GM04503 (cell line): Measurements from ENCODE around the gene CDC42EP4.

Experiments used
- DNase-seq: peaks from one replicate; pipeline ENCODE4 v3.0.0-alpha.2; 2012; ENCODE audit warnings: low read depth

Gene CDC42EP4

DNA sequence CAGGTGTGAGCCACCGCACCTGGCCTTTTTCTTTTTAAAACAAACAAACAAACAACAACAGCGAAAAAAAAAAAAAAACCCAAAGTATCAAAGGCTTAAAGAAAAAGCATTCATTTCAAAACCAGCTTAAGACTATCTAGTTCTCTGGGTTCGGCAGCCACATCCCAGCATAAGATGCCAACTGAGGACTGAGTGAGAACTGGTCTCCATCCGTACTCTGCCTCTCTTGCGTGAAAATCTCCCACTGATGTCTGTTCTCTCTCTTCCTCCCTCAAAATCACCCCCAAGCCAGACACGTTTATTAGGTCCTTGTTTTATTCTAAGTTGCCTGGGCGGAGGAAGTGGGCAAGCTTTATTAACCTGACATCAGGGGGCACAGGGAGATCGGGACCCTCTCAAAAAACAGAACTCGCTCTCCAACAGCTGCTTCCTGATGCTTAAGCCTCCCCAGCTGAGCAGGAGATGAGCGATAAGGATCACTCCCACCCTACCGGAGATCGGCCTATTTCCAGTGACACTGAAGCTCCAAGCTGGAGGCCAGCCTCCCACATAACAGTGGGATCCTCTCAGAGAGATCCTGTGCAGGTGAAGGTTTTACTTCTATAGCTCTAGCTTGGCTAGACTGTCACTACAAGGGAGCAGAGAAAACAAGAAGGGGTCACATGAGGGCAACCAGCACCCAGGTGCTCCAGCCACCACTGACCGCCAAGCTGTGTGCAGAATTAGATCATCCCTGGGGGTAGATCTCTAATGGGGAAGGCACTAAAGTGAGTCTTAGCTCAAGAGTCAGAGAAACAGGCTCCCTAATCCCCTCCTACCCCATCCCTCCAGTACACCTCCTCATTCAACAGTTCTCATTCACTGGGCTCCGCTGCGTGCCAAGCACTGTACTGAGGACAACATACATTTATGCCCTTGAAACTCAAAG lies 13.6 kb downstream of the CDC42EP4 start:
- DNase-seq: no peak

DNA sequence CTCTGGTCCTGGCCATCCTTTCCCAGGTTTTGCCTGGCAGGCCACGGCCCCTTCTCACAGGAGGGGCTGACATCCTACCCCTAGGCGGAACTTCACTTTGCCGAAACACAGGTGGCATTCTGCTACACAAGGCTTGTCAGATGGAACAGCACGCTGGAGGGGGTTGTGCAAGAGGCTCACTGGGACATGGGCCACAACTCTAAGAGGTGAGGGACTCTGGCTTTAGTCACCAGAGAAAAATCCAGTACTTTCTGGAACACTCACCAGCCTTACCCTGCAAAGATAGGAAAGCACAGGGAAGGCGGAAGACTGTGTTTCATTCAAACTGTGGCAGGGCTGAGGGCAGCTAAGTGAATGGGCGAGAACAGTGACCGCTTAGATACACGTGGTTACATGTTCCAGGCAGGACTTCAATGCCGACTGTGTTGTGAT lies 18.3 kb downstream of the CDC42EP4 start:
- DNase-seq: peak; percentile 67

DNA sequence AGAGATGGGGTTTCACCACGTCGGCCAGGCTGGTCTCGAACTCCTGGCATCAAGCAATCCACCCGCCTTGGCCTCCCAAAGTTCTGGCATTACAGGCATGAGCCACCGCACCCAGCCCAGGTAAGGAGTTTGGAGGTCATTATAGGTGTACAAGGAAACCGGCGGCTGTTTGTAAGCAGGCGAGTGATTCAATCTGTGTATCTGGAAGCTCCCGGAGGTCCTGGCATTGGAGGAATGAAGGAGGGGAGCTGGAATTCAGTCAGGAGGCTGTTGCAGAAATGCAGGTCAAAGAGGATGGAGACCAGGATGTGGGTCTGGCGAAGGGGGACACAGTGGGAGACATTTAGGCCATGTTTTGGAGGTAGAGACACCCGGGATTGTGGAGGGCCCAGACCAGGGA lies 18.8 kb downstream of the CDC42EP4 start:
- DNase-seq: no peak

DNA sequence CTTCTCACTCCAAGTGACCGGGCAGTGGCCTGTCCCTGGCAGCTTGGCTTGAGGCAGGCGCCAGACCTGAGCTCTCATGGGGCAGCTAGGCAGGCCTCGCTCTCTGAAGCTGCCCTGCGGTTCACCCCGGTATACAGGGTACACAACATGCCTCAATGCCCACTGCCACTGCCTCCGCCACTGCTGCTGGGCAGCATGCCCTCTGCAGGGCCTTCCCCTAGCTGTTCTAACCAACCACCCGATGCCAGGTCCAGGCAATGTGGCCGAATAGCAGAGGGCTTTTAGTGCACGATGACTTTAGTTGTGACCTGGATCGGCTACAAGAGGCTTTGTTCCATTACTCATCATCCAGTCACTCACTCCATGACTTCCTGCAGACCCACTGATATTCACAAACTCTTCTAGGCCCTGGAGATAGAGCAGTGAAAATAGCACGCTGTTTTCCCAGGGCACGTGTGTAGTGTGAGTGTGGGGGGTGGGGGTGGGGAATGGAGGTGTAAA lies 19.7 kb downstream of the CDC42EP4 start:
- no peak for DNase-seq

DNA sequence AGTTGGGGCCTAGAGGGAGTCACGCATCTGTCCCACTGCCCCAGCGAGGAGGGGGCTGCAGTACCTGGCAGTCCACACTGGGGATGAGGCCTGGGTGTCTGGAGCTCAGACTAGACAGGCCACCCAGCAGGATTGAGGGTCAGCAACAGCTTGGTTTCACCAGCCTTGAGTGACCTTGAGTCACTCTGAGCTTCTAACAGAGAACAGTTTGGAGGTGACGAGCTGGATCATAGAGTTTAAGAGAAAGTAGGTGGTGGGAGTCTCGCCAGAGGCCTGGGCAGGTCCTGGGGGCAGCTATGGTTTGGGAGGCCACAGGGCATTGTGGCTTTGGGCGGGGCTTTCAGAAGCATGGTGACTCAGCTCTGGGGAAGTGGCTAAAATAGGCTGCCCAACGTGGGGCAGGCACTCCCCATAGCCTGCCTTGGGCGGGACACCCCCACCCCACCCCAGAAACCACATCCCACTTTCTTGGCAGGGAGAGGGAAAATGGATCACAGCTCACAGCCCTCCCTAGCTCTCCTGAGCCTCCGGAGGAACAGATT lies 20.5 kb downstream of the CDC42EP4 start:
- peak; percentile 77 for DNase-seq

DNA sequence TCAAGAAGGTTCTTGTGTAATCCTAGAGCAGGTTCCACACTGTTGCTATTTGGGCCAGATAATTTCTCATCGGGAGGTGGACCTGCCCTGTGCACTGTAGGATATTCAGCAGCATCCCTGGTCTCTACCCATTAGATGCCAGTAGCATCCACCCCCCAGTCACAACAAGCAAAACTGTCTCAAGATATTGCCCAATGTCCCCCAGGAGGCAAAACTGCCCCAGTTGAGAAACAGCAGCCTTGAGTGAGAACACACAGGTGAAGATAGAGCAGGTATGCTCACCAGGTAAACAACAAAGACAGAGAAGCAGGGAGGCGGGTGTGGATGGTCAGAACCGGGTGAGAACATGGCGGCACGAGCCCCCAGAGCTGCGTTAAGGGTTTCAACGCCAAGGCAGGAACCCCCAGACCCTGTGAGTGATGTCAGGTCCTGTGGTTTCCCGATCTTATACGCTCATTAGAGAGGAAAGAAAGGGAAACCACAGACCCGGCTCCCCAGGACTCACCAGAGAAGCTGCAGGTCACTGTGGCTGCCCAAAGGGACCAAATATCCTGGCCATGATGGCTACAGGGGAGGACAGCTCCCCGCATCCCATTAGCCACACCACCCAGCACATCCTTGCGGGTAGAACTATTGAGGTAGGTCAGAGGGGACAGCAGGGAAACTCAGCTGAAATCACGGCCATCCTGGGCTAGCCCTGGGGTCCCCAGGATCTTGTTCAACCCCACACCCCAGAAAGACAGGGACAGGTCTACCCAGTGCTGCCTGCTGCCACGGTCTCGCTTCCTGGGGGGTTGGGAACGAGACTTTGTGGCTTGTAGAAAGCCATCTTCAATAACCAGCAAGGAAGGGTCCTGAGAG lies 21.2 kb downstream of the CDC42EP4 start:
- no peak for DNase-seq

DNA sequence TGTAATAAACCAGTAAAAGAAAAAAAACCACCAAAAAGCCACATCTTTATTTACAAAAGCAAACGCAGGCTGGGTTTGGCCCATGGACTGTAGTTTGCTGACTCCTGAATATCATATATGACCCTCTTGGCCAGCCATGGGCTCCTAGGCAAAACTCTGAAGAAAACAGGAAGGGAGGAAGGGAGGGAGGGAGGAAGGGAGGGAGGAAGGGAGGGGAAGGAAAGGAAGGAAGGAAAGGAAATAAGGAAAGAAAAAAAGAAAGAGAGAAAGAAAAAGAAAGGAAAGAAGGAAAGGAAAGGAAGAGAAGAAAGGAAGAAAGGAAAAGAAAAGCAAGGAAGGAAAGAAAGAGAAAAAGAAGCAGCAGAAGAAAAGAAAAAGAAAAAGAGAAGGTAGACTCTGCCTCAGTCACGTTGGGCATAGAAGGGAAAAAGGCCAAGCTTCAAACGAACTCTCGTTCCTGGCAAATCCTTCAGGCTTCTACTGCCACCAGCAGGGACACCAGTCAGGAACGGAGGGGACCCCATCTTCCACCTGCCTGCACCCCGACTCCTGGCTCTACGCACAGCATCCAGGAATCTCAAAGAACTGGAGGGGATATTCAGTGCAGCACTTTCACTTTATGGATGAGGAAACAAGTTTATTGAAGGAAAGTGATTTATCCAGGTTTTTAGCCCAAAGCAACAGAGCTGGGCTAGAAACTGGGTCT lies 22.1 kb downstream of the CDC42EP4 start:
- no peak for DNase-seq

DNA sequence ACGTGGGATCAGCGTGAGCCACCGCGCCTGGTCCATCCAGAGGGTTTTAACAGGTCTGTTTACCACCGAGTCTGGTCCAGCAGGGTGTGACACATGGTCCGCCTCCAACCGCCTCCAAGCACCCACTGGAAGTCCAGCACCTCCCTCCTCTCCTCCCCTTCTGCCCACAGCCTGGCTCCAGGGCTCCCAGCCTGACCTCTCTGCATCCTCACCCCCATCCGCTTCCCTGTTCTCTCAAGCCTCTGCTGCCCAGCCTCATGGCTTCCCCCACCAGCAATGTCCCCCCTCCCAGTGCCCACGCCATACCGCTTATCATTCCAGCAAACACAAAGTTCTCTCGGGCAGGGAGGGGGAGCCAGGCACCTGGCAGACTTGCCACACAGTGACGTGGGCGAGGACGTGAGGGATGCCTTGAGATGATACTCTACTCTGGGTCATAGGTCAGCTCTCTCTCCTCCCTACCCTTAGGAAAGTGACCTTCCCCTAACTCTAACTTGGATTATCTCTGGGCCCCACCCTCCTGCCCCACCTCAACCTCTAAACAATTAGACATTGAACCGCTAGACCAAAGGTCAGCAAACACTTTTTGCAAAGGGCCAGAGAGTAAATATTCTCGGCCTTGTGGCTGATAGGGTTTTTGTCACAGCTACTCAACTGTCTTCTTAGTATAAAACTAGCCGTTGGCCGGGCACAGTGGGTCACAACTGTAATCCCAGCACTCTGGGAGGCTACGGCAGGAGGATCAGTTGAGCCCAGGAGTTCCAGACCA lies 23.1 kb downstream of the CDC42EP4 start:
- no peak for DNase-seq

DNA sequence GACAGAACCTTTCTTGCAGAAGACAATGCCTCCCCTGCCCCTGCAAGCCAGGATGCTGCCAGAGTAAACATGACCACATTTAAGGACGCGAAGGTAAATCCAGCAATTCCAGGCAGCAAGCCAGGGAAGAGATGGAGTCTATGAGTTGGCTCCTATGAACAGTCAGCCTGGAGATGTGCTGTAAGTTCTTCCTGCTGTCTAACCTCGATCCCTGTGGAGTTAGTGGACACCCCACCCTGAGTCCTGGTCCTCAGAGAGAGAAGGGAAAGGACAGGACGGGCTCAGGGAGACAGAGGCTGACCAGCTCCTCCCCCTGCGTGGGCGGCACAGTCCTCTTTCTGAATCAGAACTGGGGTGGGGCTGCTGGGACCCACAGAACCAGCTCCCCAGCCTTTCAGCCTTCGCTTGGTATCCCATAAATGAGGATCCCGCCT lies 24.9 kb downstream of the CDC42EP4 start:
- DNase-seq: no peak

DNA sequence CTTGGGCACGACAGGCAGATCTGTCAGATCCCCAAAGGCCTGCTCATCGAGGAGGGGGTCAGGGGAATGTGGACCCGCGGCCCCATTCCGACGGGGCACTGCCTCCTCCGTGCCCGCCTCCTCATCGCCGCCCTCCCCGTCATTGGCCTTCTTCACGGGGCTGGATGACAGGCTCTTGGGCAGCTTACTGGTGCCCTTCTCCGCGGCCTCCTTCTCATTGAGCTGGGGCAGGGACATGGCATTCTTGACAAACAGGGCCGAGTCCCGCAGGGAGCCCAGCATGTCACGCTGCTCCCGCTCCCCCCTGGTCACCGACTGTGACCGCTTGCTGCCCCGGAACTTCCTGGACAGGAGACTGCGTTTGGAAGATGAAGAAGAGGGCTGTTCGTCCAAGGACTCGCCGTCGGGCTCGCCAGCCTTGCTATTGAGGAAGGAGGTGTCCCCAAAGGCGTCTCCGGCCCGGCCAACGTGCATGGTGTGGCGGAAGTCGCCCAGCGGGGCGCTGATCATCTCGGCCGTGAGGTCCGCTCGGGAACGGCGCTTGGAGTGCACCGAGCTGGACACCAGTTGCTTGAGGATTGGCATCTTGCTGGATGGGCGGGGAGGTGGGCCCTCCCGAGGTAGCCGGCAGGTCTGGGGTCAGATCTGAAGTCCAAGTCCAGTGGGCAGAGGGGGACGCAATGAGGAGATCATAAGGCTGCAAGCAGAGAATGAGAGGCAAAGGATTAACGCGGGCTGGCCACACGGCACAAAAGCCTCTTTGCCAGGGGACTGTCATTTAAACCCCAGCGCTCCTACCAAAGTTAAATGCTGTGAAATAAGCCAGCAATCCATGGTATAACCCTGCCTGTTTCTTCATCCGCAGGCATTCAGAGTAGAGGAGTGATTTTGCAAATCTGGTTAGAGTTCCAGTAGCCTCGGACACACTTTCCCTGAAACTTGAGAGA lies 25.6 kb downstream of the CDC42EP4 start:
- no peak for DNase-seq

DNA sequence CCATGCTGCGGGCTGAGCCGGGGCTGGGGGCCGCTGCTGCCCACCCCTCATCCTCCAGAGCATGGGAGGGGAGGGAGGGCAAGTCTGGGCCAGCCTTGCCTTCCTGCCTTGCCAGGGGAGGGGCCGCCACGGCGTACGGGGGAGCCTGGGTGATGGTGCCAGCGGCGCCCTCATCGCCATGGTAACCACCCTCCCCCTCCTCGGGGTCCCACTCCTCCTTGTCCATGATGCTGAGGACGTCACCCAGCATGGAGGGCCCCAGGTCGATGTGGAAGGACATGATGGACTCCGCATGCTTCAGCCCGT lies 26.2 kb downstream of the CDC42EP4 start:
- DNase-seq: no peak

DNA sequence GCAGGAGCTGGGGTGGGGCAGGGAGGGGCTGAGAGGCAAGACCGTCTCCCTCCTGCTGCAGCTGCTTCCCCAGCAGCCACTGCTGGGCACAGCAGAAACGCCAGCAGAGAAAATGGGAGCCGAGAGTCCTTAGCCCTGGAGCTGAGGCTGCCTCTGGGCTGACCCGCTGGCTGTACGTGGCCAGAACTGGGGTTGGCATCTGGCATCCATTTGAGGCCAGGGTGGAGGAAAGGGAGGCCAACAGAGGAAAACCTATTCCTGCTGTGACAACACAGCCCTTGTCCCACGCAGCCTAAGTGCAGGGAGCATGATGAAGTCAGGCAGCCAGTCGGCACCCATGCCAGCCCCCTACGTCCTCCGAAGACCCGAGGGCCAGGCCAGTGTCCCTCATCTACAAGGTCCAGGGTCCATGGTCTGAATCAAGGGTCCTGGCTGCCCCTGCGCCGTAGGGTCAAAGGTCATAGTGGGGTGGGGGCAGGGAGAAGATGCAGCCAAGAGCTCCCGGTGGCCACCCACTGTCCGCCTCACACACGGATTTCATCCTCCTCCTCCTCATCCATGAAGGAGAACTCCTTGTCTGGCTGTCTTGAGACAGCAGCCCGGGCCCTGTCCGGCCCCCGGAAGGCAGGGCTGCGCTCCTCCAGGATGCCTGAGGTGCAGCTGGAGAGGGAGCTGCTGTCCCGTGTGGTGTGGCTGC lies 26.7 kb downstream of the CDC42EP4 start:
- DNase-seq: no peak

DNA sequence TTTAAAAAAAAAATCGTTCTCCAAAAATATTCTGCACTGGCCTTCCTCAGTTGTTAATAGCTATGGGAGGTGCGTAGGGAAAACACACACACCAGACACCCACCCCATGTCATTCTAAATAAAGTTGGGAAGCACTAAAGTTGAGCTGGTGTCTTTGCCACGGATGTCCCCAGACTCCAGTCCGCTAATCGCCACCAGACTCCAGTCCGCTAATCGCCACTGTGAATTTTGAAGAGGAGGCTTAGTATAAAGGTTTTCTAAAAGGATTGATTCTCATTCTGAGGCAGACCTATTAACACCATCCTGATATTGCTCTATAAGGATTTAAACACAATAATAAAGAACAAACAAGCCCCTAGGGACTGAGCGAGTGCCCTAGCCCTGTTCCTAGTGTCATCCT lies 27.4 kb downstream of the CDC42EP4 start:
- DNase-seq: no peak

DNA sequence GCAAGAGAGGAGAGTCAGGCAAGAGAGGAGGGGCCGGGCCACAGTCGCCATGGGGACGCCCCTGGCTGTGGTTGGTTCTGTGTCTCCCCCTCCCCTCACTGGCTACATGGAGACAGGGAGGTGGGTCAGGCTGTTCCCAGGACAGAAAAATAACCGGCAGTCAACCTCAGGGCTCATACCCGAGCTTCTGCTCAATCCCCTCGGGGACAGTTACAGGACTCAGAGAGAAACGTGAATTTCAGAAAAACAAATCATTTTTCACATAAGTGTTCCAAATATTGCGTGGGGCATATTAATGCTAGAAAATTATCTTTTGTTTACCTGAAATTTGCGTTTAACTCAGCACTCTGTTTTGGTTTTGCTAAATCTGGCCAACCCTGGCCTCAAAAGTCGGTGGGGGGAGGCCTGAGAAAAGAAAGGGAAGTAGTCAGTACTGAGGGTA lies 27.9 kb downstream of the CDC42EP4 start:
- no peak for DNase-seq

DNA sequence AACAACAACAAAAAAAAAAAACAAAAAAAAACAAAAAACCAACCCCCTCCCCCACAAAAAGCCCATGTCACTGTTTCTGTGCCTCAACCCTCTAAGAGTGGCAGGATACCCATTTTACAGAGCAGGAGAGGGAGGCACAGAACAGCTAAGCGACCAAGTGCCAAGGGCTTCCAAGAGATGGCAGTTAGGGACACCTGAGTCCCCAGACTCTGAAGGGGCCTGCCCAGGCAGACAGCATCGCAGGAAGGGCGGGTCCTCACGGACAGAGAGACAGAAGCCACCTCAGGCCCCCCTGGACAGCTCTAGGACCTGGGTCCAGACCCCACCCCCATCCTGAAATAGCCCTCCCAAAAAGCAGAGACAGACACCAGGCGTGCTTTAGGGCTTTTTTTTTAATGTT lies 28.6 kb downstream of the CDC42EP4 start:
- no peak for DNase-seq

DNA sequence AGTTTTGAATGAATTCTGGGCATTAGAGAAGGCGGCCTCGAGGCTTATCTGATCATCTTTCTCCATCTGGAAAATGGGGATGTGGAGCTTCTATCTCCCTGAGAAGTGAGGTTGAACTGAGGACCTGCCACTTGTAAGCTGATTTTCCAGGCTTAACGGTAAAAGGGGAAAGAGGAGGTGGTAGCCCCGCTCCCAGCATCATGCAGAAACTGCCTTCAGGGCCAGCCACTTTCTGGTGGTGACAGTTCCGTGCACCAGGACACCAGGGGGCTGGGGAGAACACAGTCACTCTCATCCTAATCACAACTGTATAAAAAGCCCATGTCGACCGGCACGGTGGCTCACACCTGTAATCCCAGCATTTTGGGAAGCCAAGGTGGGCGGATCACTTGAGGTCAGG lies 29.2 kb downstream of the CDC42EP4 start:
- no peak for DNase-seq

DNA sequence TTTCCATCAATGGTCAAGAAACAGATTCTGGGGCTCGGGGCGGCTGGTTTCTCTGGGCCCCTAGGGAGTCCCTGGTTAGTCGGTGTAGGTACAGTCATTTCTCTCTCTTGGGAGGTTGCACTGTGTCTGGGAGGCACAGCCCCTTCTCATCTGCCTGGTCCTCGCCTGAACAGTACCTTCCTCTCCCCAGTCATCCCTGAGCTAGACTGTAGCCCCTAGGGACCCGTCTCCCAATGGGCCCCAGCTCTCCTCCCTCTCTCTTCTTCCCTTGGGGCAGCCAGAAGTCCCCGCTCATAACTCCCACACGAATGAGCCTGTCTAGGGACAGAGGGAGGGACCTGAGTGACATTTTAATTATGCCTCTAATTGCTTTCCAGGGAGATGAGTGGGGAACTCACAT lies 29.9 kb downstream of the CDC42EP4 start:
- DNase-seq: no peak

DNA sequence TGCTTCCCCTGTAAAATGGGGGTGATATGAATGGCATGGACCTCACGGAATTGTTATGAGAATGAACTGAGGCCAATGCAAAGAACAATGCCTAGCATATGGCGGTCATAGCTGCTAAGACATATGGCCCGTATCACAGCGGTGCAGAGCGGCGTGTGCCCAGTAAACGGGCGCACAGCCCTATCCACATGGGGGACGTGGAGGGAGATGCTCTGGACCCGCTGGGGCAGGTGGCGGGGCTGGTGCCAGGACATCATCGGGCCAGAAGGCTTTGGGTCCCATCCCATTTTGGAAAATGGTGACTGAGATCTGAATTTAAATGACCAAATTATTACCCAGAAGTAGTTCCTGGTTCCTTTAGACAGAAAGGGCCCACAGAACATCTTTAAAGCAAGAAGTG lies 31.6 kb downstream of the CDC42EP4 start:
- DNase-seq: no peak

DNA sequence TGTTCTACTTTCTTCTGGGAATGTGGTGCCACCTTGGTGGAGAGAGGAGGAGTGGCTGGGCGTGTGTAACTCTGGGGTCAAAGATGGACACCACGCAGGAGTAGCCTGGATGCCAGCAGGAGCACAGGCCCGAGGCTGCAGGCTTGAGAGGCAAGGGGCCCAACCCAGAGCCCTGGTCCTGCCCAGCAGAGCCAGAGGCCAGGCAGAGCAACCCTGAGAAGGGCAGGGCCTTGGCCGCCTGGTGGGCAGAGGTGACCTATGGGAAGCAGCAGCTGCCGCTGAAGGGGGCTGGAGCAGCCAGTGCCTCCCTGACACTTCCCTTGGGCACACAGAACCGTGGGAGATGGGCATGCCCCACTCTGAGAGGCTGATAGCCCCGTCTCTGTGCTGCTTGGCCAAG lies 32.1 kb downstream of the CDC42EP4 start:
- no peak for DNase-seq
